ENCODE results near the gene GPR141. TPM values are rescaled to one million over a fixed set of nuclear protein-coding genes. Genes with fewer than 3 reads are reported as not detected.

GPR141 gene
- total RNA-seq, 1 donor, result not detected

GRCh38 chr7:37672926-37673325, 10.6 kb upstream of the GPR141 start:
- H3K79me2 ChIP-seq (ENCODE audit: insufficient read depth, low read length), result no peaks in the 10 kb centered on the region
- no peak for DNase-seq (ENCODE audit: insufficient read length, low spot score, missing footprints)
- no peaks in the 10 kb centered on the region for H3K36me3 ChIP-seq (ENCODE audit: insufficient read depth, low read length)
- no peaks in the 10 kb centered on the region for H3K27me3 ChIP-seq (ENCODE audit: insufficient read depth, low read length)
- H3K4me2 ChIP-seq (ENCODE audit: insufficient read depth, low read length), result no peak overlapping the region
- TF ChIP-seq CTCF (IDR thresholded peaks at IDR 0.05; ENCODE audit: extremely low read depth, low read depth, low read length), result no peak
- H4K20me1 ChIP-seq (ENCODE audit: insufficient read depth, low read length), result no peaks in the 10 kb centered on the region
- H3K9me3 ChIP-seq (ENCODE audit: low read depth, low read length), result peaks cover 2% of the 10 kb centered on the region
- H3K4me3 ChIP-seq (ENCODE audit: insufficient read depth, low read length), result no peak overlapping the region
- no peak overlapping the region for H2AFZ ChIP-seq (ENCODE audit: low read length)
- no peaks in the 10 kb centered on the region for H3K4me1 ChIP-seq (ENCODE audit: insufficient read depth, low read length)
- H3K27ac ChIP-seq (ENCODE audit: low read depth, low read length), result no peak overlapping the region

GRCh38 chr7:37673523-37673922, 10.0 kb upstream of the GPR141 start:
- Histone ChIP-seq H3K4me2 (ENCODE audit: insufficient read depth, low read length) (no peak overlapping the region), H3K27me3 (ENCODE audit: insufficient read depth, low read length) (no peaks in the 10 kb centered on the region), H3K36me3 (ENCODE audit: insufficient read depth, low read length) (no peaks in the 10 kb centered on the region), H3K4me3 (ENCODE audit: insufficient read depth, low read length) (no peak overlapping the region), H3K9me3 (ENCODE audit: low read depth, low read length) (peaks cover 3% of the 10 kb centered on the region), H2AFZ (ENCODE audit: low read length) (no peak overlapping the region), H3K27ac (ENCODE audit: low read depth, low read length) (no peak overlapping the region), H4K20me1 (ENCODE audit: insufficient read depth, low read length) (no peaks in the 10 kb centered on the region), H3K4me1 (ENCODE audit: insufficient read depth, low read length) (no peaks in the 10 kb centered on the region), H3K79me2 (ENCODE audit: insufficient read depth, low read length) (no peaks in the 10 kb centered on the region)
- DNase-seq (ENCODE audit: insufficient read length, low spot score, missing footprints), result no peak
- no peak for TF ChIP-seq CTCF (IDR thresholded peaks at IDR 0.05; ENCODE audit: extremely low read depth, low read depth, low read length)

- no peaks in the 10 kb centered on the region for H3K27me3 ChIP-seq (ENCODE audit: insufficient read depth, low read length)
Observed at GRCh38 chr7:37674531-37674930, 9.0 kb upstream of the GPR141 start.

GRCh38 chr7:37675749-37676148, 7.8 kb upstream of the GPR141 start:
- no peak overlapping the region for H3K4me3 ChIP-seq (ENCODE audit: insufficient read depth, low read length)
- no peaks in the 10 kb centered on the region for H3K36me3 ChIP-seq (ENCODE audit: insufficient read depth, low read length)
- H3K9me3 ChIP-seq (ENCODE audit: low read depth, low read length), result peaks cover 3% of the 10 kb centered on the region
- no peaks in the 10 kb centered on the region for H3K27me3 ChIP-seq (ENCODE audit: insufficient read depth, low read length)
- no peak for TF ChIP-seq CTCF (IDR thresholded peaks at IDR 0.05; ENCODE audit: extremely low read depth, low read depth, low read length)
- H2AFZ ChIP-seq (ENCODE audit: low read length), result no peak overlapping the region
- H3K4me1 ChIP-seq (ENCODE audit: insufficient read depth, low read length), result no peaks in the 10 kb centered on the region
- no peaks in the 10 kb centered on the region for H3K79me2 ChIP-seq (ENCODE audit: insufficient read depth, low read length)
- H4K20me1 ChIP-seq (ENCODE audit: insufficient read depth, low read length), result no peaks in the 10 kb centered on the region
- no peak overlapping the region for H3K4me2 ChIP-seq (ENCODE audit: insufficient read depth, low read length)
- H3K27ac ChIP-seq (ENCODE audit: low read depth, low read length), result no peak overlapping the region
- DNase-seq (ENCODE audit: insufficient read length, low spot score, missing footprints), result no peak

More at GRCh38 chr7:37674531-37674930, 9.0 kb upstream of the GPR141 start:
- no peak for DNase-seq (ENCODE audit: insufficient read length, low spot score, missing footprints)
- Histone ChIP-seq H3K4me3 (ENCODE audit: insufficient read depth, low read length) (no peak overlapping the region), H3K4me2 (ENCODE audit: insufficient read depth, low read length) (no peak overlapping the region), H3K4me1 (ENCODE audit: insufficient read depth, low read length) (no peaks in the 10 kb centered on the region), H3K79me2 (ENCODE audit: insufficient read depth, low read length) (no peaks in the 10 kb centered on the region), H3K27ac (ENCODE audit: low read depth, low read length) (no peak overlapping the region), H4K20me1 (ENCODE audit: insufficient read depth, low read length) (no peaks in the 10 kb centered on the region), H3K36me3 (ENCODE audit: insufficient read depth, low read length) (no peaks in the 10 kb centered on the region), H3K9me3 (ENCODE audit: low read depth, low read length) (peaks cover 3% of the 10 kb centered on the region), H2AFZ (ENCODE audit: low read length) (no peak overlapping the region)
- no peak for TF ChIP-seq CTCF (IDR thresholded peaks at IDR 0.05; ENCODE audit: extremely low read depth, low read depth, low read length)
